HL-60 (cell line): ENCODE data around the gene DUSP23.
A peak's percentile ranks its signal among the peaks of the same experiment; 100 is the strongest.

Experiments
- DNase-seq, 2 experiments: peaks; one replicate each; pipeline ENCODE4 v3.0.0-alpha.2; 2010 to 2020; ENCODE audit warnings: low read depth in 1 of 2, low spot score in 1 of 2
- H3K27ac ChIP-seq: fragments of 250-450 bp; sonication (Bioruptor Pico); replicated peaks from 2 replicates; pipeline ENCODE4 v1.5.1; 2020; ENCODE audit warnings: mild to moderate bottlenecking, moderate library complexity
- H3K27me3 ChIP-seq: fragments of 250-450 bp; sonication (Bioruptor Pico); 2 replicates; pipeline ENCODE4 v1.5.1; 2021; ENCODE audit warnings: mild to moderate bottlenecking, moderate library complexity; ENCODE audit not compliant: insufficient read depth, poor library complexity, severe bottlenecking
- H3K4me3 ChIP-seq: replicated peaks from 2 replicates; pipeline ENCODE4 v1.5.1; 2011; ENCODE audit warnings: mild to moderate bottlenecking, control low read depth, low read length; ENCODE audit not compliant: insufficient read depth
- CTCF ChIP-seq: IDR thresholded peaks from one replicate; pipeline ENCODE4 v1.5.1; 2011; ENCODE audit warnings: low read length, control low read depth, inconsistent platforms; ENCODE audit not compliant: insufficient read depth
- GABPA ChIP-seq: IDR thresholded peaks from 2 replicates; pipeline ENCODE4 v1.6.1; 2012; ENCODE audit warnings: low read depth
- POLR2AphosphoS5 ChIP-seq: IDR thresholded peaks from 2 replicates; pipeline ENCODE4 v1.6.1; 2012; ENCODE audit warnings: low read depth
- SPI1 ChIP-seq: IDR thresholded peaks from 2 replicates; pipeline ENCODE4 v1.6.1; 2012; ENCODE audit warnings: low read depth, mild to moderate bottlenecking, borderline replicate concordance
- TF ChIP-seq, protein P1 (sequence below): IDR thresholded peaks from 2 replicates; pipeline ENCODE4 v1.6.1; 2012; ENCODE audit warnings: low read depth; ENCODE audit not compliant: insufficient replicate concordance

The DUSP23 gene

DNA sequence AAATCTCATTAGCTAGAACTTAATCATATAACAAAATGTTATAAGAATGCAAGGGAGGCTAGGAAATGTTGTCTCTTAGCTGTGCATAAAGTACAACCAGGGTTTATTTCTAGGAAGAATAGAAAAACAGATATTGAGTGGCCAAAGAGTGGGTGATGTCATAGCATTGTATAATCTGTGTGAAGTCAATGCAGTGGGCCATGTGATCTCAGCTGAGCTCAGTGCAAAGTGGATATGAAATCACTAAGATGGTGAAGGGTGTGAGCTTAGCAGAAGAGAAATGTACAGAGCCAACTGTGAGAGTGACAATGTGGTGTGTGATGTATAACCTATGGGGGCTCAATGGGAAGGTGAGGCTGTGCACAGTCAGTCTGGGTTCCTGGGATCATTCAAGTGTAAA, 29.7 kb upstream of the DUSP23 start:
- no peaks in the 10 kb centered on the region for H3K27me3 ChIP-seq
- H3K27ac ChIP-seq, result no peak overlapping the region
- H3K4me3 ChIP-seq, result no peak overlapping the region
- DNase-seq, result no peak
- TF ChIP-seq POLR2AphosphoS5 (no peak), SPI1 (no peak)

DNA sequence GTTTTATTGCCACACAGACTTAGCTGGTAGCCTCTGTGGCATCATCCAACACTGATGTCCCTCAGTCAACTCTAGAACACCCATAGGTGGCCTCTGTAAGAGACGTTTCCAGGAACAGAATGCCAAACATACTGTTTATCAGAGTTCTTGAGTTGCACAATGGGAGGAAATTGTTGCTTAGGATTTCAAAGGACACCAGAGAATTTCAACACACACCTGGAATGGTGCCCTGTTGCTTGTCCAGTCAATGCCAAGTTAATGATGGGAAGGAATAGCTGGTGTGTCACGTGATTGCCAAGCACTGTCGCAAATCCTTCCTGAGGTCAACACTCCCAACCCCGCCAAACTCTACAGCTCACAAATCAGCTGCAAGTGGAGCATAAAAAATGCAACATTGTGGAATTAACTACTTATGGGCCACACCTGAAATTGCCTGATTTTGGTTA, 28.6 kb upstream of the DUSP23 start:
- DNase-seq, result peak in 1 of 2 experiments; percentile 32
- Histone ChIP-seq H3K27ac (no peak overlapping the region), H3K27me3 (no peaks in the 10 kb centered on the region), H3K4me3 (no peak overlapping the region)
- no peak for TF ChIP-seq POLR2AphosphoS5
- TF ChIP-seq, protein P1, sequence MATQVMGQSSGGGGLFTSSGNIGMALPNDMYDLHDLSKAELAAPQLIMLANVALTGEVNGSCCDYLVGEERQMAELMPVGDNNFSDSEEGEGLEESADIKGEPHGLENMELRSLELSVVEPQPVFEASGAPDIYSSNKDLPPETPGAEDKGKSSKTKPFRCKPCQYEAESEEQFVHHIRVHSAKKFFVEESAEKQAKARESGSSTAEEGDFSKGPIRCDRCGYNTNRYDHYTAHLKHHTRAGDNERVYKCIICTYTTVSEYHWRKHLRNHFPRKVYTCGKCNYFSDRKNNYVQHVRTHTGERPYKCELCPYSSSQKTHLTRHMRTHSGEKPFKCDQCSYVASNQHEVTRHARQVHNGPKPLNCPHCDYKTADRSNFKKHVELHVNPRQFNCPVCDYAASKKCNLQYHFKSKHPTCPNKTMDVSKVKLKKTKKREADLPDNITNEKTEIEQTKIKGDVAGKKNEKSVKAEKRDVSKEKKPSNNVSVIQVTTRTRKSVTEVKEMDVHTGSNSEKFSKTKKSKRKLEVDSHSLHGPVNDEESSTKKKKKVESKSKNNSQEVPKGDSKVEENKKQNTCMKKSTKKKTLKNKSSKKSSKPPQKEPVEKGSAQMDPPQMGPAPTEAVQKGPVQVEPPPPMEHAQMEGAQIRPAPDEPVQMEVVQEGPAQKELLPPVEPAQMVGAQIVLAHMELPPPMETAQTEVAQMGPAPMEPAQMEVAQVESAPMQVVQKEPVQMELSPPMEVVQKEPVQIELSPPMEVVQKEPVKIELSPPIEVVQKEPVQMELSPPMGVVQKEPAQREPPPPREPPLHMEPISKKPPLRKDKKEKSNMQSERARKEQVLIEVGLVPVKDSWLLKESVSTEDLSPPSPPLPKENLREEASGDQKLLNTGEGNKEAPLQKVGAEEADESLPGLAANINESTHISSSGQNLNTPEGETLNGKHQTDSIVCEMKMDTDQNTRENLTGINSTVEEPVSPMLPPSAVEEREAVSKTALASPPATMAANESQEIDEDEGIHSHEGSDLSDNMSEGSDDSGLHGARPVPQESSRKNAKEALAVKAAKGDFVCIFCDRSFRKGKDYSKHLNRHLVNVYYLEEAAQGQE, result no peak
- TF ChIP-seq SPI1, result no peak
- TF ChIP-seq GABPA, result no peak
- no peak for TF ChIP-seq CTCF

DNA sequence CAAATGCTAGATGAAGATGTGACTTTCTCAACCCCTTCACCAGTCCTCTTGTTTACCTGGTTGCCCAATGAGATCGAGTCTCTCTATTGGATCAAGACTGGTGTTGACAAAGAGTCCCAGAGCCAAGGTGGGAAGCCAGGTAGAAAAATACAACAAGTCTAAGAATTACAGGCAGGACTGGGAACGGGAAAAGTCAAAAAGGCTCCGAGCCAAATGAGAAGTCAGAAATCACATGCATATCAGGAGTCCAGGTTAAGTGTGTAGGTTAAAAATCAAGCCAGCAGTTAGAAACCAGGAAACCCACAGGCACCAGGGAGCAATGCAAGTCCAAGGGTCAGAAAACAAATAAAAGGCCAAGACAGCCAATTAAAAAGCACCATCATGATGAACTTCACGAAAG, 27.4 kb upstream of the DUSP23 start:
- DNase-seq, result no peak
- TF ChIP-seq POLR2AphosphoS5, result no peak
- TF ChIP-seq SPI1, result no peak
- TF ChIP-seq GABPA, result no peak
- TF ChIP-seq, protein P1, result no peak
- TF ChIP-seq CTCF, result no peak
- Histone ChIP-seq H3K4me3 (no peak overlapping the region), H3K27ac (no peak overlapping the region), H3K27me3 (no peaks in the 10 kb centered on the region)

GRCh38 chr1:159755451-159756007, 25.2 kb upstream of the DUSP23 start:
- H3K4me3 ChIP-seq, result no peak overlapping the region
- H3K27ac ChIP-seq, result no peak overlapping the region
- DNase-seq, result no peak
- no peaks in the 10 kb centered on the region for H3K27me3 ChIP-seq
- TF ChIP-seq GABPA (no peak), SPI1 (peak; percentile 10; the same call in 1 of the 2 replicates)

DNA sequence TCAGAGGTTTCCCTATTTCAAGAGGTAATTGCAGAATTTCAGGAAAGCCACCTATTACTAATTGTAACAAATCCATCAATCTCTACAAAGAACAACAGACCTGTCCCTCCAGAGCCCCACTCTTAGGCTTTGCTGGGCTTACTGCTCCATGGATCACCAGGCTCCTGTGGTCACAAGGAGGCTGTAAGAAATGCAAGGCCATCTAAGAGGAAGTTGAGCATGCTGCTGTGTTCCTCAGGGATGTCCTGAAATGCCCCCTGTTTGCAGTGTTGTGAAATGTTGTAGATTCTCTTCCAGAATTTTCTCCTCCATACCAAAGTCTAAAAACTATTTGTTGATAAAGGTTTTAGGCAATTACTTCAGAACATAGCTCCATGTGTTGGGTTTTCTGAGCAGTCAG, 24.4 kb upstream of the DUSP23 start:
- DNase-seq, result peak in 1 of 2 experiments; percentile 57
- no peak overlapping the region for H3K27ac ChIP-seq
- no peak for TF ChIP-seq GABPA
- no peak for TF ChIP-seq POLR2AphosphoS5
- peak; percentile 34; the same call in 1 of the 2 replicates for TF ChIP-seq SPI1
- no peak overlapping the region for H3K4me3 ChIP-seq
- no peaks in the 10 kb centered on the region for H3K27me3 ChIP-seq
